ENCODE measurements around the gene MRPL42.

DNA sequence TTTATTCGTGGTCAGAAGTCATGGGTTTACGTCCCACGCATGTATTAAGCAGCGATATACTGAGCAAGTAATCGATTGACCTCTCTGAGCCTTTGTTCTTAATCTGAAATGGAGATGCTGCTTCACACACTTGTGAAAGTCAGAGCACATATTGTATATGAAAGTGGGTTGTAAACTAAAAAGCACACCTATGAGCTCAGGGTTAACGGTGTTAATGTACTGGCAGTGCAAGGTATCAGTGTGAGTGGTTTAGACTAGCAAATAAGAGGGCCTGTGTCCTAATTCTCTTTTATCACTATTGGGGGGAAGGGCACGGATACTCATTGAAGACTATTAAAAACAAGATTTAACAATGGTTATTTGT is 676 bp downstream of the MRPL42 start:
- TF ChIP-seq POLR2AphosphoS5 (IDR thresholded peaks at IDR 0.05; ENCODE audit: insufficient read depth in 1 of 2, low read depth in 1 of 2) = no peak
- TF ChIP-seq POLR2A (IDR thresholded peaks at IDR 0.05) = no peak
- TF ChIP-seq, protein P1, sequence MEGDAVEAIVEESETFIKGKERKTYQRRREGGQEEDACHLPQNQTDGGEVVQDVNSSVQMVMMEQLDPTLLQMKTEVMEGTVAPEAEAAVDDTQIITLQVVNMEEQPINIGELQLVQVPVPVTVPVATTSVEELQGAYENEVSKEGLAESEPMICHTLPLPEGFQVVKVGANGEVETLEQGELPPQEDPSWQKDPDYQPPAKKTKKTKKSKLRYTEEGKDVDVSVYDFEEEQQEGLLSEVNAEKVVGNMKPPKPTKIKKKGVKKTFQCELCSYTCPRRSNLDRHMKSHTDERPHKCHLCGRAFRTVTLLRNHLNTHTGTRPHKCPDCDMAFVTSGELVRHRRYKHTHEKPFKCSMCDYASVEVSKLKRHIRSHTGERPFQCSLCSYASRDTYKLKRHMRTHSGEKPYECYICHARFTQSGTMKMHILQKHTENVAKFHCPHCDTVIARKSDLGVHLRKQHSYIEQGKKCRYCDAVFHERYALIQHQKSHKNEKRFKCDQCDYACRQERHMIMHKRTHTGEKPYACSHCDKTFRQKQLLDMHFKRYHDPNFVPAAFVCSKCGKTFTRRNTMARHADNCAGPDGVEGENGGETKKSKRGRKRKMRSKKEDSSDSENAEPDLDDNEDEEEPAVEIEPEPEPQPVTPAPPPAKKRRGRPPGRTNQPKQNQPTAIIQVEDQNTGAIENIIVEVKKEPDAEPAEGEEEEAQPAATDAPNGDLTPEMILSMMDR (IDR thresholded peaks at IDR 0.05) = no peak

All from vagina (tissue), 2 donors.